GM21717 (cell line): ENCODE data around the gene DYDC2.
"Not testable (repeated sequence)": the region's sequence is repeated elsewhere in the genome, so short reads cannot be mapped to it uniquely, and the experiment has no call there.

ENCODE experiments used
- ATAC-seq: cut with Tn5 transposase; IDR thresholded peaks from one replicate; pipeline ENCODE4 v1.9.1; 2021; ENCODE audit warnings: mild to moderate bottlenecking, moderate library complexity; ENCODE audit not compliant: unreplicated experiment

The DYDC2 gene

GRCh38 chr10:80356563-80356988 lies at the start of gene DYDC2, which contains the start of gene DYDC1:
DYDC2 (plus strand) TSS chr10:80356781; CDS start chr10:80362444, 5,663 bp downstream.
DYDC1 (minus strand) TSS chr10:80356755; CDS start chr10:80352601, 4,154 bp downstream.
- no peak for ATAC-seq

DNA sequence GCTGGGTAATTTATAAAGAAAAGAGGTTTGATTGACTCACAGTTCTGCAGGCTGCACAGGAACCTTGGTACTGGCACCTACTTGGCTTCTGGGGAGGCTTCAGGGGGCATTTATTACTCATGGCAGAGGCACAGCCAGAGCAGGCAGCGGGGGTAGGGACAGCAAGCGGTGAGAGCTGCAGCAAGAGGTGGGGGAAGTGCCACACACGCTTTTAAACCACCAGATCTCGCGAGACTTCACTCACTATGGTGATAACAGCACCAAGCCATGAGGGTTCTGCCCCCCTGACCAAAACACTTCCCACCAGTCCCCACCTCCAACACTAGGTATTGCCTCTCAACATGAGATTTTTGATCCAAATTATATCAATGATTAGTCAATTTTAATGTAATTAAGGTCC lies 43.1 kb upstream of the DYDC2 start:
- no peak for ATAC-seq

DNA sequence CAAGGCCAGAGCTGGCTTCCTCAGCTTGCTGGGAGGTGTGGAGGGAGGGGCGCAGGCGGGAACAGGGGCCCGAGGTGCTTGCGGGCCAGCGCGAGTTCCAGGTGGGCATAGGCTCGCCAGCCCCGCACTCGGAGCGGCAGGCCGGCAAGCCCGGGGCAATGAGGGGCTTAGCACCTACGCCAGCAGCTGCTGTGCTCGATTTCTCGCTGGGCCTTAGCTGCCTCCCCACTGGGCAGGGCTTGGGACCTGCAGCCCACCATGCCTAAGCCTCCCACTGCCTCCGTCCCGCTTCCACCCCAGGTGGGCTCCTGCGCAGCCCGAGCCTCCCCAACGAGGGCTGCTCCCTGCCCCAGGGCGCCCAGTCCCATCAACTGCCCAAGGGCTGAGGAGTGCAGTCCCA lies 41.2 kb upstream of the DYDC2 start:
- ATAC-seq: no peak

DNA sequence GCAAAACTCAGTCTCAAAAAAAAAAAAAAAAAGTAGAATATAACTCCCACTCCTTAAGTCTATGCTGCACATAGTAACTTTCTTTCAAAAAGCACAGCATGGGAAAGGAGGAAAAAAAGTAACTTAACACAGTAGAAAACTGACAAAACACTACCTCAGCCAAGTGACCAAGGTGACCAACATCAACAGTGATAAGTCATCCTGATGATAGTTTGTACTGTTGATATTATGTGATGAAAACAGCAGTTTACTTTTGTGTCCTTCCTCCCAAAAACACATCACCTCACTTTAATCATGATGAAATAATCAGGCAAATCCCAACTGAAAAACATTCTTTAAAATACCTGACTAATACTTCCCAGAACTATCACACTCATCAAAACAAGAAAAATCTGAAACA lies 37.8 kb upstream of the DYDC2 start:
- ATAC-seq: no peak

DNA sequence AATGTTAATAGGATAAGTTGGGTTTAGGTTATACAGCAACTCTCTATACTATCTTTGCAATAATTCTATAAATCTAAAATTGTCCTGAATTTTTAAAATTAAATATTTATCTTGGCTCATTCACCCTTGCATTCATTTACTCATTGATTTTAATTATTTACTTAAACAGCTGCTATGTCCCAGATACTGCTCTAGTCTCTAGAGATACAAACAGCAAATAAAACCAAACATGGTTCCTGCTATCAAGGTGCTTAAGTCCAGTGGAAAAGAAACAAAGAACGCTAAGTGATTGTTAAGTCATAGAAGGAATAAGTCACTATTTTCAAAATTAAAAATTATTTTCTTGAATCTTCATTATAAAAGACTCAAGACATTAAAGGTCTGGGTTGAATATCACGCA lies 37.3 kb upstream of the DYDC2 start:
- no peak for ATAC-seq

DNA sequence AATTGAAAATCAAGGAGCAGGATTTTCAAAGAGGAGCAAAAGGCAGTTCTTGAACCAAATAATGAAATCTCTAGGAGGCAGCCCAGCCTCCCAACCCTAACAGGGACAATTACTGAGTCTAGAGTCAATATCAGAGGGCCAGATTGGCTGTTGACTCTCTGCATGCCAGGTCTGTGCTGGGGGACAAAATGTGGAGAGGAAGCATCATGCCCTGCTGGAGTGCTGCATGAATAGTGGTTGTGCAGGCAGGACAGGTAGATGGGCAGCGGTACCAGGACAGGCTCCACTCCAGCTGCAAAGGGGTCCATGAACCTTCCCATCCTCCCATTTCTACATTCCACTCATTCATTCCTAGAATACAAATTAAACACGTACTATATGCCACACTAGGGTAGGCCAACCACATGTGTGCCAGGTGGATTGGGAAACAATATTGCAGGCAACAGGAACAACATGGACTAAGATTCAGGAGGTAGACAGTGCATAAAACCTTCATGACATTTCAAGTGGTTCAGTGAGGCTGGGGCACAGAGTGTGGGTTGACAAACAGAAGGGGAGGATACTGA lies 36.8 kb upstream of the DYDC2 start:
- no peak for ATAC-seq

GRCh38 chr10:80320377-80320776 lies 36.2 kb upstream of the DYDC2 start:
- no peak for ATAC-seq

- ATAC-seq: no peak
These were observed 35.4 kb upstream of the DYDC2 start for GRCh38 chr10:80321183-80321582.

GRCh38 chr10:80322158-80322557 lies 34.4 kb upstream of the DYDC2 start:
- ATAC-seq: no peak

GRCh38 chr10:80322711-80323110 lies 33.9 kb upstream of the DYDC2 start:
- no peak for ATAC-seq

GRCh38 chr10:80323311-80323710 lies 33.3 kb upstream of the DYDC2 start:
- no peak for ATAC-seq

DNA sequence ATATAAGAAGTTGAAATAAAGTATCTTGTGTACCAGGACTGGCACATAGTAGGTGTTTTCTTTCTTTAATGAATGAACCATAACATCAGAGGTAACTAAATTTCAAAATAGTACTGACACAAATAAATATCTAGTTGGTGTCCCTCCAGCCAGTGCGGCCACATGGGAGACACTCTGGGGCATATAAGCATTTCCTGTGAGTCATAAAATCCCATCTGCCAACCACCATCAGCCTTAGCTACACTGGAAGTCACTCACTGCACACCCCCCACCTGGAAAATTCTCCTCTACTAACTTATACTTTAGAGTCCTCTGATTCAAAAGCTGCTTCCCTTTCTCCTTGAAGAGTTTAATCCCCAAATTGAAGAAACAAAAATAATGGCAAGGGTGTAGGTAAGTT lies 32.5 kb upstream of the DYDC2 start:
- no peak for ATAC-seq

GRCh38 chr10:80324891-80325364 lies 31.7 kb upstream of the DYDC2 start:
- no peak for ATAC-seq

GRCh38 chr10:80333983-80334382 lies 22.6 kb upstream of the DYDC2 start:
- ATAC-seq: no peak

DNA sequence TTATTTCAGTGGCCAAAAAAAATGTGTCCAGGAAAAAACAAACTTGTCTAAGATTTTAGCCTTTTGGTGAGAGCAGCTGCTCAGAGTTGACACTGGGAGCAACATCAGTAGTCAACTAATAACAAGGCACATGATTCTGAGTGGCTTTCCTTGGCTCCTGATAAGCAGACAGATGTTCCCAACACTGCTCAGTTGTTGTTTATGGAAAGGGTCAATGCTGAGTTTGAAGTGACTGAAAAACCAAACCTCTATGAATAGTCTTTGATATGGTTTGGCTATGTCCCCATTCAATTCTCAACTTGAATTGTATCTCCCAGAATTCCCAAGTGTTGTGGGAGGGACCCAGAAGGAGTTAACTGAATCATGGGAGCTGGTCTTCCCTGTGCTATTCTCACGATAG lies 12.3 kb upstream of the DYDC2 start:
- no peak for ATAC-seq

DNA sequence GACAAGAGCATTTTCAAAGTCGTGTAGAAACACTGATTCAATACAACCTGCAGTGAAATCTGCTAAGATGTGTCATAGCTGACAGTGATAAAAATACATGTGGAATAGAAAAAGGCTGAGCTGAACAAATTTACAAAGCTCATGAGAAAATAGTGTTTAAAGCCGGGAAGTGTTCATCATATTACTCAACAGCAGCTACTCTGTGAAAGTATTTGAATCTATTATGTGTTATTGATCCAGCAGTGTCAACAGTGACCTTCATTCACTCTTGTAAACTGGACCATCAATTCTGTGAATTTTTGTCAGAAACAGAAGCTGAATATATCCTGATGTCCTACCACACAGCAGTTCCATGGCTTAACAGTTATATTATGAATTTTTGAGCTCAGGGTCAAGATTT lies 11.7 kb upstream of the DYDC2 start:
- no peak for ATAC-seq

GRCh38 chr10:80350251-80350650 lies 6.3 kb upstream of the DYDC2 start:
- ATAC-seq: no peak

GRCh38 chr10:80351220-80351619 lies 5.4 kb upstream of the DYDC2 start:
- no peak for ATAC-seq

DNA sequence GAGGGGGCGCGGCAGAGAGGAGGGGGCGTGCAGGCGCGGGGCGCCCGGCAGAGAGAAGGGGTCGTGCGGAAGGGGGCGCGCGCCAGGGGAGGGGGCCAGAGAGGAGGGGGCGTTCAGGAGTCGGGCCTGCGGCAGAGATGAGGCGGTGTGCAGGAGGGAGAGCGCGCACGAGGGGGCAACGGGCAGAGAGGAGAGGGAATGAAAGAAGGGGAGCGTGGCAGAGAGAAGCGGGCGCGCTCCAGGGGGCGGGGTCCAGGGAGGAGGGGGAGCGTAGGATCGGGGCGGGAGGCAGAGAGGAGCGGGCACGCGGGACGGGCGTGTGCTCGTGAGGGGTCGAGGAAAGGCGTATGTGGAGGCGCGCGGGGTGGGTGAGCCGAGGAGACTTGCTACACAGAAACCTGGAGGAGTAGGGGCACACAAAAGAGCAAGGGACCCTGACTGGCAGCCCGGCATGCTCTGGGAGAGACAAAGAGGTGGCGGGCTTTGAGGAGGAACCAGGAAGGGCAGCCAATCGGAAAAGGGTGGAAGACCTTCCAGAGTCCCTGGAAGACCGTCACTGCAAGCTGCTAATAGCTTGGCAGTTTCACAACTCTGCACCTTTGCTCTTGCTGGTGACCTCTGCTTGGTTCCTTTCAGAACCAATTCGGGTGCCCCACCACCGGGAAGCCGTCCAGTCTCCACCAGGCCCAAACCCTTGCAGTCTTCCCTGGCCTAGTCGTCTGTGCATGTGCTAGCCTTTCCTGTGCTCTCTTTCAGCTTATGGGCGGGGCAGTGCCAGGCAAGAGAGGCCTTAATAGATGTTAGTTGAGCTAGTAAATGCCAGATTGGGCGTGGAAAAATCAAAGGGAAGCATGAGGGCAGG lies 639 bp downstream of the DYDC2 start:
- ATAC-seq: no peak

DNA sequence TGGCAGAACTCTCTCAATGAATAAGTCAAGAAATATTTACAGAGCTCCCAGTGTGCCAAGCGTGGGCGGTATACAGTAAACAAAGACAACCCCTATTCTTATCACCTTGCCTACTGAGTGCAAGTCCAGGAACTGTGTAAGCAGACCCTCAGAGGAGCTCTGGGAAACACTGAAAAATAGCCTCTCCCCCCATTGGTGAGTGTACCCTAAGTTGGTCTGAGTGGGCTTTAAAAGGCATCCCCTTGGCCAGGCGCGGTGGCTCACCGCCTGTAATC lies 1.2 kb downstream of the DYDC2 start:
- no peak for ATAC-seq

- not testable (repeated sequence) for ATAC-seq
These were observed 2.3 kb downstream of the DYDC2 start for GRCh38 chr10:80358925-80359324.

DNA sequence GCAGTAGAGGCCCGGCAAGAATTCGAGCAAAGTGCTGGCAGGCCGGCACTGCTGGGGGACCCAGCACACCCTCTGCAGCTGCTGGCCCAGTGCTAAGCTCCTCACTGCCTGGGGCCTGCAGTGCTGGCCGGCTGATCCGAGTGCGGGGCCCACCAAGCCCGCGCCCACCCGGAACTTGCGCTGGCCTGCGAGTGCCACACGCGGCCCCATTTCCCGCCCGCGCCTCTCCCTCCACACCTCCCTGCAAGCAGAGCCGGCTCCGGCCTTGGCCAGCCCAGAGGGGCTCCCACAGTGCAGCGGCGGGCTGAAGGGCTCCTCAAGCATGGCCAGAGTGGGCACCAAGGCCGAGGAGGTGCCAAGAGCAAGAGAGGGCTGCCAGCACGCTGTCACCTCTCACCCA lies 3.1 kb downstream of the DYDC2 start:
- ATAC-seq: no peak

DNA sequence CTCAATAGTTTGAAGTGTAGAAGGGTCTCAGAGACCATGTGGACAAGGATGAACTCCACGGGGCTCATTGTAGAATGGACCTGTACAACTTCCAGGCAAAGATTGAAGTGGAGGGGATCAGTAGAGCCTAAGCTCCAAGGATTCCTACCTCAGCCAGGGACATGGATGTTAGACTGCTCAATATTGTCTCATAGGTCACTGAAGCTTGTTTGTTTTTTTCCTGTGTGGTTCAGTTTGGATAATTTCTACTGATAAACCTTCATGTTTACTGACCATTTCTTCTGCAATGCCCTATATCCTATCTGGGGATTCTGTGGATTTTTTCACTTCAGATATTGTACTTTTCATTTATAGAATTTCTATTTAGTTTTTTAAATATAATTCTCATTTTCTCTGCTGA lies 8.9 kb downstream of the DYDC2 start:
- ATAC-seq: no peak
